NB4 (cell line): Measurements from ENCODE around the gene GGT5.

Experiments used
- MYC ChIP-seq: IDR thresholded peaks from 2 replicates; pipeline ENCODE4 v1.6.1; 2011; ENCODE audit warnings: low read depth, low read length
- POLR2A ChIP-seq: IDR thresholded peaks from 2 replicates; pipeline ENCODE4 v1.6.1; 2011; ENCODE audit warnings: mild to moderate bottlenecking; ENCODE audit not compliant: insufficient read length; ENCODE audit errors: extremely low read depth
- TF ChIP-seq, protein P1 (sequence below): IDR thresholded peaks from one replicate; pipeline ENCODE4 v1.5.1; 2012; ENCODE audit warnings: low read depth, low read length
- TF ChIP-seq, protein P2 (sequence below): IDR thresholded peaks from 2 replicates; pipeline ENCODE4 v1.6.1; 2011; ENCODE audit warnings: low read depth, low read length

DNA sequence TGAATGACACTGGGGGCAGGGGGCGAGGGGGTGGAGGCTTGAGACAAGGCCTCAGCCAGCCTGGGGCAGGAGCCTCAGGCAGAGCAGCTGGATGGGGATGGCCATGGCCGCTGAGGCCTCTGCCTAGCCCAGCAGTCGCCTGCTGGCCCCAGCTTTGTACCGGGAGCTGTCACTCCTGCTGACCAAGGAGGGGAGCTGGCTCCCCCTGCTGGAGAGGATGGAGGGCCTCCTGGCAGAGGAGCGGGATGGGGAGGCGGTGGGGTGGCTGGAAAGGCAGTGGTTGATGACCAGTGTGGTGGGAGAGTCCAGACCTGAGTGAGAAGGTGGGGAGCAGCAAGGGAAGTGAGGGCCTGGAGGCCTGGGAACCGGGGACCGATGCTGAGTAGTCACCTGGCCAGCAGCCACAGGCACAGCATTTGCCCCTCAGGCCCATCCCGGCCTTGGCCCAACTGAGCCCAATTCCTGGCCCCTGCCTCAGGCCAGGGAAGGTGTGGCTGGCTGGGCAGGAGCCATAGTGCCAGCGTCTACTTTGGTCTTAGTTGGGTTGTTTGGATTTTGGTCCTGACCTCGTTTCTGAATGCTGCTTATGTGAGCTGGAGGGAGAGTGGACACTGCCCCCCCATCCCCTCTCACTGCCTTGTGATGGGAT is 69.6 kb downstream of the GGT5 start:
- TF ChIP-seq, protein P1, sequence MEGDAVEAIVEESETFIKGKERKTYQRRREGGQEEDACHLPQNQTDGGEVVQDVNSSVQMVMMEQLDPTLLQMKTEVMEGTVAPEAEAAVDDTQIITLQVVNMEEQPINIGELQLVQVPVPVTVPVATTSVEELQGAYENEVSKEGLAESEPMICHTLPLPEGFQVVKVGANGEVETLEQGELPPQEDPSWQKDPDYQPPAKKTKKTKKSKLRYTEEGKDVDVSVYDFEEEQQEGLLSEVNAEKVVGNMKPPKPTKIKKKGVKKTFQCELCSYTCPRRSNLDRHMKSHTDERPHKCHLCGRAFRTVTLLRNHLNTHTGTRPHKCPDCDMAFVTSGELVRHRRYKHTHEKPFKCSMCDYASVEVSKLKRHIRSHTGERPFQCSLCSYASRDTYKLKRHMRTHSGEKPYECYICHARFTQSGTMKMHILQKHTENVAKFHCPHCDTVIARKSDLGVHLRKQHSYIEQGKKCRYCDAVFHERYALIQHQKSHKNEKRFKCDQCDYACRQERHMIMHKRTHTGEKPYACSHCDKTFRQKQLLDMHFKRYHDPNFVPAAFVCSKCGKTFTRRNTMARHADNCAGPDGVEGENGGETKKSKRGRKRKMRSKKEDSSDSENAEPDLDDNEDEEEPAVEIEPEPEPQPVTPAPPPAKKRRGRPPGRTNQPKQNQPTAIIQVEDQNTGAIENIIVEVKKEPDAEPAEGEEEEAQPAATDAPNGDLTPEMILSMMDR: peak; percentile 69
- TF ChIP-seq POLR2A (no peak), MYC (no peak)
- TF ChIP-seq, protein P2, sequence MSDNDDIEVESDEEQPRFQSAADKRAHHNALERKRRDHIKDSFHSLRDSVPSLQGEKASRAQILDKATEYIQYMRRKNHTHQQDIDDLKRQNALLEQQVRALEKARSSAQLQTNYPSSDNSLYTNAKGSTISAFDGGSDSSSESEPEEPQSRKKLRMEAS: no peak
